ENCODE results near the gene NR2C1.

GRCh38 chr12:95059984-95060383 lies 13.4 kb downstream of the NR2C1 start:
- TF ChIP-seq CTCF (IDR thresholded peaks at IDR 0.05; ENCODE audit: control extremely low read depth in 1 of 3, insufficient read depth in 1 of 3, low read depth in 1 of 3, low read length in 3 of 3) = no peak
- no peak for TF ChIP-seq POLR2A (IDR thresholded peaks at IDR 0.05; ENCODE audit: control extremely low read depth in 1 of 2, low read depth in 2 of 2, low read length in 2 of 2)
- no peak for TF ChIP-seq PHF8 (conservative IDR thresholded peaks at IDR 0.05; ENCODE audit: low read depth, low read length)
- no peak for TF ChIP-seq NRF1 (IDR thresholded peaks at IDR 0.05; ENCODE audit: low read depth, low read length)
- TF ChIP-seq RAD21 (IDR thresholded peaks at IDR 0.05 in 1 of 2, conservative IDR thresholded peaks at IDR 0.05 in 1 of 2; ENCODE audit: low read depth in 2 of 2, low read length in 2 of 2) = no peak
